ENCODE results near the gene TGFA.

DNA sequence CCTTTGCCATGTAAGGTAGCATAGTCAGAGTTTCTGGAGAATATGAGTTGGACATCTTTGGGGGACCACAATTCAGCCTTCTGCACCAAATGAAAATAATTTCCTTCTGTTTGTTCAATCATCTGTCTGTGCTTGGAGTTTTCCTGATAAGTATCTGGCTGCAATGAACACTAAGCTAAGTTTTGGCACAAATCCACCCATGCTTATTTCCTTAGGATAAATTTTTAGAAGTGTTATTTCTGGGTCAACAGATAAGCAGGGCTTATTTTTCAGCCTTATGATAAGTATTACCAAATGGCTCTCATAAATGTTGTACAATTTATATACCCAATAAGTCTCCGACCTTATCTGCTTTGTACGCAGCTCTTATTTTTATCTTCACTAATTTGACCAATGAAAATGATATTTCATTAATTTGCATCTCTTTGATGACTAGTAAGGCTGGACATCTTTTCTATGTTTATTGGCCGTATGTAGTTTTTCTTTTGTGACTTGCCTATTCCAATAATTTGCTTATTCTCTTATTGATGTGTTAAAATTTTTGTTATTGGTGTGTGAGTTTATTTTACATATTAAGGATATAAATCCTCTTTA lies 59.2 kb downstream of the TGFA start:
- TF ChIP-seq EZH2phosphoT487 (IDR thresholded peaks at IDR 0.05; ENCODE audit: borderline replicate concordance) (no peak), CTCF (IDR thresholded peaks at IDR 0.05 in 2 of 3, conservative IDR thresholded peaks at IDR 0.05 in 1 of 3; ENCODE audit: borderline replicate concordance in 1 of 3, insufficient read depth in 1 of 3, low read depth in 2 of 3, low read length in 2 of 3) (no peak), POLR2AphosphoS5 (IDR thresholded peaks at IDR 0.05; ENCODE audit: low read depth, low read length) (no peak), RAD21 (IDR thresholded peaks at IDR 0.05; ENCODE audit: low read depth) (no peak)

Data from HCT116 (cell line).